HG02938 (cell line): Measurements from ENCODE around the gene CCNY.
A peak's percentile ranks its signal among the peaks of the same experiment; 100 is the strongest.

Source experiments
- ATAC-seq: cut with Tn5 transposase; IDR thresholded peaks from one replicate; pipeline ENCODE4 v1.9.1; 2021; ENCODE audit warnings: mild to moderate bottlenecking, moderate library complexity; ENCODE audit not compliant: unreplicated experiment

CCNY gene

DNA sequence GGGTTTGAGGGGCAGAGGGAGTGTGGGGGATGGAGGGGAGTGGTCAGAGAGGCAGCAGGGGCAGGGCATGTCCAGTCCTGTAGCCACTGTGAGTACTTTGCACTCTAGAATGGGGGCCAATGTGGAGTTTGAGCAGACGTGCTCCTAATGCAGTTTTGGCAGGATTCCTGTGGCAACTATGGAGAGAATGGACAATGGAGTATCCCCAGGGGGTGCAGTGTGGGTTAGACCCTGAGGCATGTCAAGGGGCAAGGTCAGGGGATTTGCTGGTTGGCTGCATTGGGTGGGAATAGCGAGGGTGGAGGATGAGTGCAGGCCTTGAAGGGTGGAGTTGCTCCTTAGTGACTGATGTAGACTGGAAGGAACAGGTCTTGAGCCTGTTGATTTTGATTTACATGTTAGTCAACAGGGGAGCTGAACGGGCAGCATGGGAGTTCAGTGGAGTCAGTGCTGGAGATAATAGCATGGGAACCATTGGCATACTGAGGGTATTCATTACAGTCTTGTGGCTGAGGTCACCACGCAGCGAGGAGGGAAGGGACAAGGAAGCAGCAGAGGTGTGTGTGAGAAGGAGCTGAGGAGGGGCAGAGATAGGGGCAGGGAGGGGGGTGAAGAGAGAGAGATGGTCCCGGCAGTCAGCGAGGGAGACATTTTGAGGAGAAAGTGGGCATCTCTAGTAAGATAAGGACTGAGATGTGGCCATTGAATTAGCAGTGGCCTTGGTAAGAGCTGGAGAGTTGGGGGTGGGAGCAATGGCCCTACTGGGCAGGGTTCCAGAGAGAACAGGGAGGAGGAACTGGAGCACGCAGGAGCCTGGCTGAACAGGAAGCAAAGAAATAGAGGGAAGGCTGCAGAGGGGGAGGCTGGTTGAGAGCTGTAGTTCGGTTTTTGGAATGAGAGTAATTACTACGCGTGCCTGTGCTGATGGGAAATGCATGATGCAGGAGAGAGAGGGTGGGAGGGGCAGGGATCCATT lies 112.7 kb downstream of the CCNY start:
- ATAC-seq: no peak

DNA sequence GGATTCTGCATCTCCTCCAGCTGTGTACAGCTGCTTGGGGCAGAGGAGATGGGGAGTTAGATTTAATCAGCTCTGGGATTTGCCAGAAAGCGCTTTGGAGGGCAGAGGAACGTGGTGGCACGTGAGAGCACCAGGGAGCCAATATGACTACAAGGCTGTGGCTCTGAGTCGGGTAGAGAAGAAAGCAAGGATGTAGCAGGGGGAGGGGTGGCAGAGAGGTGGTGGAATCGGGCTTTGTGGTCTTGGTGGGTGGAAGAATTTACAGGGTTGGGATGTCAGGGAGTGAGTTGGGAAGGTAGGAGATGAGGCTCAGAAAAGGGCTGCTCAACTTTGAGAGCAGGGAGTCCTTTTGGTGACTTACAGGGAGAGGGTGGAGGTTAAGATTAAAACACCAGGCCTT lies 113.6 kb downstream of the CCNY start:
- ATAC-seq: no peak

DNA sequence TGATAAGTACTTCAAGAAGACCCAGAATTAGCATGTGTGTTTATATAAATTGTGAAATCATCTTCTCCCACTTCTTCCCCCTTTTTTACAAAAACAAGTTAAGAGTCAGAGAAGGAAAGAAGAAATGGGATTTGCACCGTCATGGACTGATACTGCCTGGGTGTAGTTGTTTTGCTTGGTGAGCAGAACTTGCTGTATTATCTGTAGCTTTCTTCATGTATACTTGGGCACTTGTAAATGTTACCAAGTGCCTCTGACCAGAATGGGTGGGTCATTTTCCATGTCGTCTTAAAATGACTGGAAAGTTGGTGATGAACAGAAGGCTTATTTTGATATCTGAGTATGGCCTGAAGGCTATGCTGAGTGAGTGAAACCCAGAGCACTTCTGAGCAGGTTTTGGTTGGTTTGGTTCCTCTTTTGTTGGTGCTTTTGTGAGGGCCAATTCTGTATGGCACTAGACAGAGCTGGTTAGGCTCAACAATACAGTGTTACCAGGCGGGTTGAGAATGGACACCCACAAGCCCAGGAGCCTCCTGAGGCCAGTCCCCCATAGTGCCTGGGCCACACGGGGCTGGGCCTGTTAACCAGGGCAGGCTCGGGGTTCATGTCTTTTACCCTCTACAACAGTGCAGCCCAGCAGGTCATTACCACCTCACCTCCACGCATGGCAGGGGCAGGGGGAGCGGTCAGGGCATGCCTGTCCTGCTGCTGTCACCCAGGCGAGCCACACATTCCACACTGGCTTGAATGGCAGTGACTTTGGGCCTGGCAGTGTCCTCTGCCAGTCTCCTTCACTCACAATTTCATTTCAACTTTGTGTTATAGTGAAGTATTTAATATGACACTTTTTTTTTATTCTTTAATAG lies 115.1 kb downstream of the CCNY start:
- ATAC-seq: peak; percentile 99

DNA sequence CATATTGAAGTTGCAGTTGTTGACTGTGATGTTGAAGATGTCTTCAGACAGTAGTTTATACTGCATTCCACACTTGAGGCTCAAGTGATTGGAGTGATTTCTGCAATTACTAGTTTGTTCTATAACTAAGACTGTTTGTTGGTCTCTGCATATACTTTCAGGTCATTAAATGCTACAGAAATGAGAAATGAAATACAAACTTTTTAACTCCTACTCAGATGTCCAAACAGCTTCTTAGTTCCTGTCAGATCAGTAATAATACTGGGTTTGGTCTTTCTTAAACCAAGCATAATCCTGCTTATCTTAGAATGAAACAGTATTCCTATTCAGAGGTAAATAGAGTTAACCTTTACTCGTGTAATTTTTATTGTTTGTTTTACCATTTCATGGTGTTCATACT lies 115.9 kb downstream of the CCNY start:
- no peak for ATAC-seq

DNA sequence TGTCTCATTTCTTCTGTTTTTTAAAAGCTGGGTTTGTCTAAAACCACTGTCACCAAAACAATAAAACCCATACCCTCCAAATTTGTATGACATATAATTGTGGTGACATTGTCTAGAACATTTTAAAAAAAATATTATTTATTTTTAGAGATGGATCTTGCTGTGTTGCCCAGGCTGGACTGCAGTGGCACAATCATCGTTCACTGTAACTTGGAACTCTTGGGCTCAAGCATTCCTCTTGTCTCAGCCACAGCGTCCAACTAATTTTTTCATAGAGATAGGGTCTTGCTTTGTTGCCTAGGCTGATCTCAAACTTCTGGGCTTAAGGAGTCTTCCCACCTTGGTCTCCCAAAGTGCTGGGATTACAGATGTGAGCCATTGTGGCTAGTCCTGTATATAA lies 116.5 kb downstream of the CCNY start:
- no peak for ATAC-seq

DNA sequence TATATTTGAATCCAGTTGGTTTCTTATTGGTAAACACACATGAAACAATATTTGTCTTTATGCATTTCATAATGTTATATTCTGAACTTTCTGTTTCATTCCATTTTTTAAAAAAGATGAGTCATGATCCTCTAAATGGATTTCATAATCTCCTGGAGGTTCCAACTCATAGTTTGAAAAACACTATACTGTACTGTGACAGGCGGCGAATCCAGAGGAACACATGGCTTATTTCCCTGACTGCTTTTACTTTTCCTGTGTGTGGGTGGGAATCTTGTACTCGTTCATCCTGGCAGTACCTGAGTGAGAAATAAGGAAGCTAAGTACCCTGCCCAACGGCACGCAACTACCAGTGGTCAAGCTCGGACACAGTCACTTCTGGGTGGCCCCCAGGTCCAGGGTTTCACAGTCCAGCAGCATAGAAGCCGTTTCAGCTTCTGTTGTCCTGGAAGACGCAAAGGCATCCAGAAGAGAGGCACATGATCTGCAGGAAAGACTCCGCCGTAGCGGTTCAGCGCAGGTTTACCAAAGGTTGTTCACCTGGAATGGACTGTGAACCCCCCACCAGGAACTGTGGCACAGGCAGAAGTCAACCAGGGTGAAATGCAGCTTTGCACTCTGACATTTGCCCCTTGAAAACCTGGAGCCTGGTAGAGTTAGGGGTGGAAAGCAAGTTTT lies 117.7 kb downstream of the CCNY start:
- no peak for ATAC-seq

DNA sequence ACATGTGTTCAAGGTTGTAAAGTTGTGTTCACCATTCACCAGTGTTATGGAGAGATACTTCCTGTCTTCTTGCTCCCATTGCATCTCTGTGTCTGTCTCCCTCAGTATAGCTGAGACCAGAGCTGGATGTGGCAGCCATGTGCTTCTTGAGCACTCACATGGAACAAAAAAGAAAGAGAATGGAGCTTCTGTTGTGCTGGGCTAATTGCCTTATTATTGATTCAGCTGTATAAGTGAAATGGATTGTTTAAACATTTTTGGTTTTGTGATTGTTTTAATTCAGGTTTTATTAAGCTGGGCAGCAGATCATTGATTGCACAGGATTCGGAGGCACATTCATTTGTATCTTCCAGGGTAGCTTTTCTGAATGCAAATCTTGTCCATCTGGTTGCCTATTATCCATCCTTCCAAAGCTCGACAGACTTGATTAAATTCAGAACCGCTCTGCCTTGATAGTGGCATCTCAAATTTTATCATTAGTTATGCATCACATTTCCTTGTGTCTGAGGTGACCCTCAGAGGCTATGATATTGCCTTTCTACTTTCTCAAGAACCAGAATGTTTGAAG lies 119.9 kb downstream of the CCNY start:
- ATAC-seq: no peak

DNA sequence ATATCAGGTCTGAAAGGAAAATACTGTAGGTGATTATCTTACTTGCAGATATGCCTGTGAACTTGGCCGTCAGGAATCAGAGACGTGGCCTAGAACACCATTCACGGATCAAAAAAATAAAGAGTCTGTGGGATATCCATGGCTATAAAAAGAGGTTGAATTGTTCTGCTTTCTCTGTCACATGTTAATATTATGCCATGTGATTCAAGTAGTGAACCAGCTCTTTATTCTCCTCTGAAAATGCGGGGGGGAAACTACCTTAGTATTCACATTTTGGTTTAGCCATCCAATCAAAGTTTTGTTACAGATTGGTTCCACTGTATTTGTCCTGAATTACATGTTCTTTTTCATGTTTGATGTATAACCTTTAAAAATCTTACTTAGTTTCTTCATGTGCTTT lies 120.5 kb downstream of the CCNY start:
- no peak for ATAC-seq

DNA sequence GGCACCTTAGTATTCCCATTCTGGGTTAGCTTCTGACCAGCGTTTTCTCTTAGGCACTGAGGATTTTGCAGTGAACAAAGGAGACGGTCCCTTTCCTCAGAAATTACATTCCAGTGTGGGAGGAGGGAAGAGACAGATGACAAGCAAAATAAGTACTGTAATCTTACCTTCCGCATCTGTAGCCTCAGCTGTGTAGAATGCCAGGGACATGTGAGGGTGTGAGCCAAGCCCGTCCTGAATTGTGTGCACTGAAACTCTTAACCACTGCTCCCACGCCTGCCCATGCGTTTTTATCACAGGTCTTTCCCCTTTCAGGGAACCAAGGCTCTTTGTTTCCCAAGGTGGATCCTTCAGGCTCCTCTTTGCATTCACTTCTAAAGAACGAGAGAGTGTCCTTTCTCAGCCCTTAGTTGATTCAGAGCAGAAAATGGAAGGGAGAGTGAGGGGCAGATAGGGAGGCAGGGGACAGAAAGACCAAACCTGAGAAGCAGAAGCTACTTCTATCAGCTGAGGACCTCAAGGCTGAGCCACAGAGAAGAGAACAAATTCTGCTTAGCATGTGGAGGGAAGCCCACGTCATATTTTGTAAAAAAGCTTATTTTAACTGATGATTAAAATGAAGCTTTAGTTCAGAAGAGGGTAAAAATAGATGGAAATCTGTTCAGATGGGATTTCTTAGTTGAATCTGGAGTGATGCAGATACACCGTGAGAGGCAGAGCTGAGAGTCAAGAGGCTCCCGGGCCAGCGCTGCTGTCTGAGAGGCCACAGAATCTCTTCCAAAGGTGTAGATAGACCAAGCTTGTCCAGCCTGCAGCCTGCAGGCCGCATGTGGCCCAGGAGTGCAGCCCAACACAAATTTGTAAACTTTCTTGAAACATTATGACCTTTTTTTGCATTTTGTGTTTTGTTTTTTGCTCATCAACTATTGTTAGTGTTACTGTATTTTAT lies 122.5 kb downstream of the CCNY start:
- no peak for ATAC-seq

DNA sequence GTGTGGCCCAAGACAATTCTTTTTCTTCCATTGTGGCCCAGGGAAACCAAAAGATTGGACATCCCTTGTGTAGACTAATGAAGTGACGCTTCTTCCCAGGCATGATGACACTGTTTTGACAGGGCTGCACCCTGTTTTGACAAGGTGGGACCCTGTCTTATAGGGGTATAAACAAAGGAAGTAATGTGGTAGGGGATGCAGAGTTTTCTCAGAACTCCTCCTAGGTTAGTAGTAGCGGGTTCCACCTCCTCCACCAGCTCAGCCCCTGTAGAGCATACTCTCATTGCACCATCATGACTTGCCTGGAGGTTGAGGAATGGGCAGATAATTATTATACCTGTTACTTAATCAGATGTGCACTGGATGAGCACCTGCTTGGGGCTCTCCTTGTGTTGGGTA lies 123.1 kb downstream of the CCNY start:
- ATAC-seq: no peak

DNA sequence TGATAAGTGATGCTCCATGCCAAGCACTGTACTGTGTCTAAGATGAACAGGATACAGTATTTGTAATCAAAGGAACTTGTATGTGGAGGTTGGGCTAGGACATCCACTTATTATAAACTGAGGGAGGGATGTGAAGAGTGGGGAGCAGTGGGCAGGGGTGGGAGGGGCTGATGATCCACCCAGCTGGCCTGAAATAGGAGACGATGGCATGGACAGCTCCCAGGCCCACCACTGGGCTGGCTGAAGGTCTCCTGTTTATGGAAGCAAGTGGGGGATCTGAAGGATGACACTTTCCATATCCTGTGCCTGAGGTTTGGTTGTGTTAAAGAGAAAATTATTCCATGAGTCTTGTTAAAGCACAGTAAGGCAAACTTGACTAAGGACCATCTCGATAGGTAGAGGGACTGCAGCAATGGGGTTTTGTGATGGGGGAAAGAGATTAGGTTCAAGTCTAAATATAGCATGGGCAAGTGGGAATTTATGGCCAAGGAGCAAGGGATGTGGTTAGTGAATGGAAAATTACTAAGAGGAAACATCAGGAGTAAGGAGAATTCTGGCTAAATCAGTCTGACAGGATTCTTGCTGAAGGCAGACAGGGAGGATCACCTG lies 124.6 kb downstream of the CCNY start:
- no peak for ATAC-seq

DNA sequence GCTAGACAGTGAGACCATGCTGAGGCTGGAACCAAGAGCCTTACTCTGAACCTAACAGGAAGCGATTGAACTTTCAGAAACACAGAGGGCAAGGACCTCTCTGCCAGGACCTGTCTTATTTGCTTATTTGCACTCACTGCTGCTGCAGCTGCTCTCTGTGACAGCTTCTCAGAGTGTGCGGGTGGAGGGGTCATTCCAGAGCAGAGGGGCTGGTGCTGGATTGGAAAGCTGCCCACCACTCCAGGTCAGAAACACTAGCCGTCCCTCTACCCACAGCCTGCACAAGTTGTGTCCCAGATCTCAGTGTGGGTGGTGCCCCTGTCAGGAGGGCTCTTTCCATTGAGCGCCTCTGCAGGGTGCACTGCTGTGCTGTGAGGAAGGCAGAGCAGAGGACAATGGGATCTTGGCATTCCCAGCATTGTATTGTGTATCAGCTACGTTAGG lies 126.2 kb downstream of the CCNY start:
- ATAC-seq: peak; percentile 86

DNA sequence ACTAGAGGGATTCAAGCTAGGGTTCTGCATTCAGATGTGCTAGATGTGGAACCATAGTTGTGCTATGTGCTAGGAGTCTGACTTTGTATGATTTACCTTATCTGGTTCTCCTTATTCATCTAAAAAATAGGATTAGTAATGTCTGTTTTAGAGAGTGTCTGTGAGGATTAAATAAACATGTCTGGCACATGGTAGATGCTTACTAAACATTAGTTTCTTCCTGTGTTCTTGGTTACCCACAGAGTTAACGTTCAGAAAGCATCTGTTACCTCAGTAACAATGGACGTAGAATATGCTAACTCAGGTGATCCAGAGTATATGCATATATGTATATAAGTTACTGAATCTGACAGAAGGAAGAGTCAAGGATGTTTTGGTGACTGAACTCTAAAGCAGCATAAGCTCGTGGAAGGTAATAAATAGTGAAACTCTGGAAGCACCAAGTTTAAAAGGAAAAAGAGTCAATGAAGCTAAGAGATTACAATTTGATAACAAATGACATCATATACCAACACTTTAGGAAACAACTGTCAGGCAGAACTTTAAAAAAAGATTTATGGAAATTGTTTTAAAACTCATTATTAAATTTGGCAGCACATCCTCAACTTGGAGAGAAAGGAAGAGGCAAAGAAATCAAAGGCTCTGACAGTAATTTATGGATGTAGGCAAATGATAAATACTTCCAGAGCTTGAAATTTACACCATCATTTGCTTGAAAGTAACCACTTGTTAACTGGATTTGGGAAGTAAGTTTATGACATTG lies 127.0 kb downstream of the CCNY start:
- no peak for ATAC-seq

DNA sequence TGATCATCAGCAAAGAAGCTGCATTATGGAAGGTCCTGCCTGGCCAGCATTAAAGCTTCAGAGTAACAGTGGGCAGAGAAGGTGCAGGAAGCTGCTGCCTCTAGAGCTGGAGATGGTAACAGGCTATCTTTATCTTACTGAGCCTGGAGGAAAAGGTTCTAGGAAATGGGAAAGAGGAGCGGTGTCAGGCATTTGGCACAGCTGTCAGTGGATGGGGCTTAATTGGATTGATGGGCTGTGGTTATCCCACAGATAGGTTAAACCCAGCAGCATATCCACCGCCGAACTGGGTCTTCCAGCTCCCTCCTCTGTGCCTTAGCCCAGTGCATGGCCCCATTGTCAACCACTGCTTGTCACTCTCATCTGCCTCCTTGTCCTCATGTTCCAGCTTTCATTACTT lies 127.6 kb downstream of the CCNY start:
- no peak for ATAC-seq

DNA sequence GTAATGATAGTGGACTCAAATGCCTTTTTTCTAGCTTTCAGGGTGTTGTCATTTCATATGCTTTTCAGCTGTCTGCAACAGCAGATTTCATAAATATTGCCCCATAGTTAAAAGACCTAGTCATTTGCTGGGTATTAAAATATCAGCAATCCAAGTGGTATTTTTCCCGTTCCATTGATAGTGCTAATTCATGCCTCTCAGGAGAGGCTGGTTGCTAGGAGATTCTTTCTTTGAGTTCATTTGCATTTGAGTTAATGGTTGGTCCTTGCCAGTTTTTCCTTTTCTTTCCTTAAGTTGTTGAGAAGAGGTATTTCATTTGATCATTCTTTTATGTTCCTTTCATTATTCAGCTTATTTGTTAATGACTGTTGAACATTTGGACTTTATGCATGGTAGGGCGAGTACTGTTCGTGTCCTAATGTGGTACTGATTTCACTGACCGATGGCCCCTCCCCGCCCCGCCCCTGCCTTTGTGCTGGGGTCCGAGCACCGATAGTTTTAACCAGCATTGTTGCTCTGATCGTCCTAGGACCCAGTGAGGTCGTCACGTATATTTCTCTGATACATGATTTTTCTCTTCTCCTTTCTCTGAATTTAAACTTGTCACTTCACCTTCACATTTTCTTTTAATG lies 128.6 kb downstream of the CCNY start:
- no peak for ATAC-seq

DNA sequence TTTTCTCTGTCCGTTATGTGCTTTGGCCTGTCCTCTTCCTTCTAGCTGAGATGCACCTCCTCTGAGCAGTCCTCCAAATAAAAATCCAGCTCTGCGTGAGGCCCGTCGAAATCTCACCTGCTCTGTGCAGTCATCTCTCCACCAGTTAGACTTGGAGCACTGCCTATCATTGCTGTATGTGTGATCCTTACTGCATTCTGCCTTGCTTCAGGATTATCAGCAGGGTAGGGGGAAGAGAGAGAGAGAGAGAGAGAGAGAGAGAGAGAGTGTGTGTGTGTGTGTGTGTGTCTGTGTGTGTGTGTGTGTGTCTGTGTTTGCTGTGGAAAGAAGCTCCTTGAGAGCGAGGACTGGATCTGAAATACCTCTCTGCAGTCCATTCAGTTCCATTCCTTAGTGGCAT lies 129.4 kb downstream of the CCNY start:
- ATAC-seq: no peak

DNA sequence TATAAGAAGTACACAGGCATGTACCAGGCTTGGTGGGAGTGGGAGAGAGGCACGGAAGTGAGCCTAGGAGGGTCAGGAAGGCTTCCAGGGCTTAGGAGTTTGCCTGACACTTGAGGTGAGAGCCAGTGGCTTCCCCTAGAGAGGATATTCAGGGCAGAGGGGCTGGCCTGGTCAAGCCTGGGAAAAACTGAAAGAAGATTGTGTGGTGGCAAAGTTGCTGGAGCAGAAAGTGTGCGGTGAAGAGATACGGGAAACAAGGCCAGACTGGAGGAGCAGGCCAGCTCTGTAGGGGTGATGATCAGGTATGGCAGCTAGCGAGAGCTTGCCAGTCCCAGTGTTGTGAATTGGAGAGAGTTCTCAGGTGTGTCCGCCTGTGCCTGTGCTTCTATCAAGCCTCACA lies 129.9 kb downstream of the CCNY start:
- no peak for ATAC-seq

DNA sequence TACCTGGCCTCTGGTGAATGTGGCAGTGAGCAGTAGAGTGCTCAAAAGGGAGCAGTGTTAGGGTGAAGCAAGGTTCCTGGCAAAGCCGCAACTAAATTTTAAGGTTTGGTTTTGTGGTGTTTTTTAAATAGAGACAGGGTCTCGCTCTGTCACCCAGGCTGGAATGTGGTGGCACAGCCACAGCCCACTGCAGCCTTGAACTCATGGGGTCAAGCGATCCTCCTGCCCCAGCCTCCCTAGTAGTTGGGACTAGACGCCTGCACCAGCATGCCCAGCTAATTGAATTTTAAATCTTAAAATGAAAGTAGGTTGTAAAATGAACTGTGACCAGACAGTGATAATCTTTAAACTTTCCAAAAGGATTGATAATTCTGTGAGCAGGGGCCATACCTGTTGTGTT lies 130.4 kb downstream of the CCNY start:
- no peak for ATAC-seq
